ENCODE data around the gene MATN3.

MATN3 gene

DNA sequence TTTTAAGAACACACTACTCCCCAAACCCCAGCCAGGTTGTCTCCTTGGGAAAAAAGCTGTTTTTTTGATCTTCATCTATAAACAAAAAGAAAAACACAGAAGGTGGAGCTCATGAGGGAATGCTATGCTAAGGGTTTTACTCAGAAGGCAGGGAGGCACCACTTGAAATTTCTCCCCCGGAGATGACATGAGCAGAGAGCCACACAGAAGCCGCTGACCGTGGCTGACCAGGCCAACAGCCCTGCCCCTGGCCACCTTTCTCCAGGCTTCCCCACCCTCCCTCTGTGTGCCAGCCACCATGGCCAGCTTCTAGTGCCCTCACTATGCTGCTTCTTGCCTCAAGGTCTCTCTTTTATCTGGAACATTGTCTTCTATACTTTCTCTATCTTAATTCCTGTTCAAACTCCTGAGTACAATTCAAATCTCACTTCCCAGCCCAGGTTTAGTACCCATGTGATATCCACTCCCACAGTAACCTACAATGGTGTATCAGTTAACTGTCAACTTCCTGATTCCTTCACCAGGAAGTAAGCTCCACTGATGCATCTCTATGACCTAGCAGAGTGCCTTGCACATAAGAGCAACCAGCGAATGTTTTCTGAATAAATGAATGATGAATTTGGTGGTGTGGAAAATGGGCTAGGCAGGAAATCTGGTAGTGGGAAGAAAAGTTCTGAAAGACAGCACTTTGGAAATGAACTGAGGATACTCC is 23.6 kb upstream of the MATN3 start:
- no peak for DNase-seq

DNA sequence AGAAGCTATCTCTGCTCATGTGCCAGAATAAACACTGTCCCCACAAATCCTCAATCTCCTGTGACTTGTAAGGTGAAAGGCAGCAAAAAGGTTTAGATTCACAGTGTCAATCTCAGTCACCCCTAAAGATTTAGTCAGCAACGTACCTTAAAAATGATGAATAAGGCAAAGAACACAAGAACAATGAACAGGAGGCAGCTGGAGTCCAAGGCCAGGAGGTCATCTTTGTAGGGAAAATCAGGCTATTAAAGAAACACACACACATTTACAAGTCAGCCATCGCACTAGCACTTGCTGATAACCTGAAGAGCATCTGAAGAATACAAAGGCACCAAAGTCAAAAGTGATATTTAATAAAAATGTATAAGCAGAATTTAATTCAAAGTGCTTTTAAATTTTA is 22.4 kb upstream of the MATN3 start:
- DNase-seq, result no peak

DNA sequence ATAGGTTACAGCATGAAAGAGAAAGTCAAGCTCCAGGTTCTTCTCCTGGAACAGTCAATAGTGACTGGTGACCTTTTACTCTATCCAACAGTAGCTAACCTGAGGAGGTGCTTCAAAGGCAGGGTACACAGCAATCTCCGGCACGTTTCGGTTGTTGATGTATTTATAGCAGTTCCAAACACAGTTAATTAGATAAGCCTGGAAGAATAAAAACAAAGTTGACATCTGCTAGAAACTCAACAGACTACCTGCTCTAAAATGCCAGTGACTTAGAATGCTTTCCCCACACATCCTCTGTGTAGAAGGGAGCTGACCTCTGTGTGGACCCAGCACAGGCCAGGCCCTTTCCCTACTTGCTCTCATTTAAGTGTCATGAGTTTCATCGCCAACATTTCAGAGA is 21.8 kb upstream of the MATN3 start:
- no peak for DNase-seq

DNA sequence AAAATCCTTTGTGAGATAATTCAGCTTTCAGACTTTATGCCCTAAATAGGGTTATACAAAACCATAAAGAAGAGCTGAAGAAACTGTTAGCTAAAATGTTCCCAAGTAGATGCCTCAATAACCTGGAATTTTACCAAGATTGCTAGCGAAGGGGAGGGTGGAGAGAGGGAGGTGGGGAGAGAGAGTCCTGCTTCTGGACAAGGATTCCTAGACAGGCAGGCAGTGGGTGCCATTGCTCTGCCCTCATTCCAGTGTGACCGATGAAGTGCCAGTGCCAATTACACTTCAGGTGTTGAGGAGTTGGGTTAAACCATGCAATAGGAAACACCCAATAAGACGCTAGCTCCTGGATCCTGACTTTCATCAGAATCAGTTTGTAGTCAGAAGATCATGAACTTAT is 20.9 kb upstream of the MATN3 start:
- no peak for DNase-seq

DNA sequence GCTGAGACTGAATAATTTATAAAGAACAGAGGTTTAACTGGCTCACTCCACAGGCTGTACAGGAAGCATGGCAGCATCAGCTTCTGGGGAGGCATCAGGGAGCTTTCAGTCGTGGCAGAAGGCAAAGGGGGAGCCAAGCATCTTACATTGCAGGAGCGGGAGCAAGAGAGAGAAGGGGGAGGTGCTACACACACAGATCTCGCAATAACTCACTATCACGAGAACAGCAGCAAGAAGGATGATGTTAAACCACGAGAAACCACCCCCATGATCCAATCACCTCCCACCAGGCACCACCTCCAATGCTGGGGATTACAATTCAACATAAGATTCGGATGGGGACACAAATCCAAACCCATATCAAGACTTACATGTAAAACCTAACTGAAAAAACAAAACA is 17.8 kb upstream of the MATN3 start:
- DNase-seq, result no peak

DNA sequence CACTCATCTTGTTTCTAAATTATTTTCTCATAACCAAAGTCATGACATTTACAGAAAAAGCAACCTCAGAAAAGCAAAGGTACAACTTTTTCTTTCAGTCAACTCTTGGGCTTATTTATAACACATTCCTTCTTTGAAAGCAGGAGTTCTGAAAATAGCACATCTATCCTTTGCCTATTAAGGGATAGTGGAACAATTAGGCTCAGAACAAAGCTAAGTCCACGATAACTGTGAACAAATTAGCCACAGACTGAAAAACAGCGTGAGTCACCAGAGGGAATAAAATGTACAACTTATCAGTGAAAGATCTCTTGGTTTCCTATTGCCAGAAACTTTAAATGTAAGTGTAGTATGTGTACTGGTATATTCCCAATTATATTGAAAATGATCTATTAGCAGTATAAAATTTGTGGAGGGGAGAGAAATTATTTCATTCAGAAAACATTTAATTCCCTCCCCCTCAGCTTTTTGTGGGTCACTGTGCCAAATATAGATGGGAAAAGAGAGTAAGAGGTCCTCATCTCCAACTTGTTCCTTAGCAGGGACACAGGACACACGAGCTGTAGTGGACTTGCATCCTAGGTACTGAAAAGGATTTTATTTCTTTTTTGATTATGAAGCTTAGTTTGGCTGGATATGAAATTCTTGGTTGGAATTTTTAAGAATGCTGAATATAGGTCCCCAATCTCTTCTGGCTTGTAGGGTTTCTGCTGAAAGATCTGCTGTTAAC is 15.4 kb upstream of the MATN3 start:
- no peak for DNase-seq

DNA sequence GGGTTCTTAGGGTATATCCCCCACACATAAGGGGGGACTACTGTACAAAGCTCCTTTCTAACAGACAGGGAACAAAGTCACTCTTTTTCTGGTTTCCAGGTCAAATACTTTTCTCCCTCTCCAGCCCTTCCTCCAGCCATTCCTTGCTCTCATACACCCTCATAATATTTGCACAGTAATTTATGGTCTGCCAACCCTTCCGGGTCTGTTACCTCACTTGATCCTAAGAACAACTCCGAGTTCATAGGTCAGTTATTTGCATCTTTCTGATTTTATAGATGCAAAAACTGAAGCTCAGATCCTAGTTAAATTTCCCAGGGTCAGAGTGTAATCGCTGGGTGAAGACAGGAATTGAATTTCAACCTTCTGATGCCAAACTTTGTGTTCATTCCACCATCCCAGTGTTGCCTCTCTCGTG is 14.8 kb upstream of the MATN3 start:
- no peak for DNase-seq

DNA sequence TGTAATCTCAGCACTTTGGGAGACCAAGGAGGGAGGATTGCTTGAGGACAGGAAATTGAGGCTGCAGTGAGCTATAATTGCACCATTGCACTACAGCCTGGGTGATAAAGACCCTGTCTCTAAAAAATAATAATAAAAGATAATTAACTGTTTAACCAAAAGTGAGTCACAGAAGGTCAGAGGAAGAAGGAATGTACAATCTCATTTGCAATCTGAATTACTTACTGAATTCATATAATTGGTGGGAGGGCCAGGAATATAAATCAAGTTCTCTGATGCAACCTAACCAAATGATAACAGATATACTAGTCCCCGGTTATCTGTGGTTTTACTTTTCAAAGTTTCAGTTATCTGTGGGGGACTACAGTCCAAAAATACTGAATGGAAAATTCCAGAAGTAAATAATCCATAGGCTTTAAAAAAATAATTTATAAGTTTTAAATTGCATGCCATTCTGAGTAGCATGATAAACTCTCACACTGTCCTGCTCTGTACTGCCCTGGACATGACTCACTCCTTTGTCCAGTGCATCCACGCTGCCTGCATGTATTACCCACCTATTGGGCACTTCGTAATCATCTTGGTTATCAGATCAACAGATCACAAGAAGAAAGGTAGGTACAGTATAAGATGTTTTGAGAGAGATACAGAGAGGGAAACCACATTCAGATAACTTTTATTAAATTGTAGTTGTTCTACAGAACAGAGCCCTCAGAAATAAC is 12.8 kb upstream of the MATN3 start:
- DNase-seq, result no peak

DNA sequence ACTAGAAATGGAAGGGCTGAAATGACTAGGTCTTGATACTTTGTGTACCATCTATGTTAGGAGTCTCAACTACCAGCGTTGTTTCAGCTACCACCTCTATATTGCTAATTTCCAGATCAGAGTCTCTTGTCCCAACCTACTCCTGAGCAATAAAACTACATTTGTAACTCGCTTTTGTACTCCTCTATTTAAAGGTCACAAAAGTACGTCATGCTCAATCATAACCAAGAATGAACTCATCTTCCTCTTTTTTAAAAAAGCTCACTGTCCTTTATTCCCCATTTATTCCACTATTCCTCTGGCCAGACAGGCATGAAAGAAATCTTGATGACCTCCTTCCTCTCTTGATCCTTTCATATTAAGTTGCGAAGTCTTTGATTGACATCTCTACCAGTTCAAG is 11.2 kb upstream of the MATN3 start:
- DNase-seq, result no peak

DNA sequence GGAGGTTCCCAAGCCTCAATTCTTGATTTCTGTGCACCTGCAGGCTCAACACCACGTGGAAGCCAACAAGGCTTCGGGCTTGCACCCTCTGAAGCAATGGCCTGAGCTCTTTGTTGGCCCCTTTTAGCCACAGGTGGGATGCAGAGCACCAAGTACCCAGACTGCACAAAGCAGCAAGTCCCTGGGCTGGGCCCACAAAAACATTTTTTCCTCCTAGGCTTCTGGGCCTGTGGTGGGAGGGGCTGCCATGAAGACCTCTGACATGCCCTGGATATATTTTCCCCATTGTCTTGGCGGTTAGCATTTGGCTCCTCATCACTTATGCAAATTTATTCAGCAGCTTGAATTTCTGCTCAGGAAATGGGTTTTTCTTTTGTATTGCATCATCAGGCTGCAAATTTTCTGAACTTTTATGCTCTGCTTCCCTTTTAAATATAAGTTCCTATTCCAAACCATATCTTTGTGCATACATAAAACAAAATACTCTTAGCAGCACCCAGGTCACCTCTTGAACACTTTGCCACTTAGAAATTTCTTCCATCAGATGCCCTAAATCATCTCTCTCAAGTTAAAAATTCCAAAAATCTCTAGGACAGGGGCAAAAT is 9.0 kb upstream of the MATN3 start:
- DNase-seq, result no peak

DNA sequence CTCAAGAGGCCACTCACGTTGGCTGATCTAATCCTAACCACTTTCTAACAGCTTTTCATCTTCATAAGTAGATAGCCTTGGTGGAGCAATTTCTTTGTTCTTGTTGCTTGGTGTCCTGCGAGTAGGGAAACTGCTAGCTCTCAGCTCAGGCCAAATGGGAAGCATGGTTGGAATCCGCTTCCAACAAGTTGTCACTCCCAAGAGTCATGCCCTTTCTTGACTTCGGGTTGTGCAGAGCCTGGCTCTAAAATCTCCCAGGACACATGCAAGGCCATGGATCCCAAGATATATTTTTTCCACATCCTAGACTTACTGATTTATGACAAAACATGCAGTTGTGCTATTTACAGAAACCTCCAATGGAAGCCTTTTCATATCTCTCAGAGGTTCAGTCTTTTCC is 7.3 kb upstream of the MATN3 start:
- no peak for DNase-seq

DNA sequence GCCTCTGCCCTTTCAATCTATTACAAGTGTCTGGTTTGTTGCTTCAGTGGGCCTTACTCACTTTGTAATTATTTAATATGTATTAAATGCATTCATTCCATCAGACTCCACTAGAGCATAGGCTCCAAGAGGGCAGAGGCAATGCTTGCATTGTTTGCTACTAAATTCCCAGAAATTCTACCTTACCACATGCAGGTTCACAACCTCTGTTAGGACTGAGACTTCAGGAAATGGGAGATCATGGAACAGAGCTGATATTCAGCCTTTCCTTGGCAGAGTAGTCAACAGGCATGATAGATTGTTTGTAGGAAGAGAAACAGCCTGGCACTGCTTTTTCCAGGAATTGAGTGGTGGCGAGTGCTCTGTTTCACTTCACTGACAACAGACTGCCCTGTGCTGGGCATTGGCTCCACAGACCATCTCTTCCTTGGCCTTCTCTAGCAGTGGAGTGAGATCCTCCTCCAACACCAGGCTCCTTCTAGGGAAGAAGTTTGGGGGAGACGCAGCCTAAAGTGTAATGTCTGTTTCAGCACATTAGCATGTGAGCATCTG is 6.2 kb upstream of the MATN3 start:
- no peak for DNase-seq

DNA sequence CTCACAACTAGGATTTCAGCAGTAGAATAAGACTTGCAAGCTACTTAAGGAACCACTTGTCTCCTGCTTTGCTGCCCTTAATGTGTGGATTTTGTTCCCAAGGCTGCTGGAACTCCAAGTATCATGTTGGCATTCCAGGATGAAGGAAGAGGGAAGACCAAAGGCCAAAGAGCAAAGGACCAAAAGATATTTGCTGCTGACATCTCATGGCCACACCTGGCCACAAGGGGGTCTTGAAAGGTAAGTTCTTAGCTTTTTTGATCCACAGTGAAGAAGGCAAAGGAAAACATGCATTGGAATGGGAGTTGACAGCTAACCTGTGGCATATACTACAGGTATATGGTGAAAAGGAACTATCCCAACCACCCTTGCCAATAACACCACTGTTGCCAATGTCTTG is 3.9 kb upstream of the MATN3 start:
- no peak for DNase-seq

DNA sequence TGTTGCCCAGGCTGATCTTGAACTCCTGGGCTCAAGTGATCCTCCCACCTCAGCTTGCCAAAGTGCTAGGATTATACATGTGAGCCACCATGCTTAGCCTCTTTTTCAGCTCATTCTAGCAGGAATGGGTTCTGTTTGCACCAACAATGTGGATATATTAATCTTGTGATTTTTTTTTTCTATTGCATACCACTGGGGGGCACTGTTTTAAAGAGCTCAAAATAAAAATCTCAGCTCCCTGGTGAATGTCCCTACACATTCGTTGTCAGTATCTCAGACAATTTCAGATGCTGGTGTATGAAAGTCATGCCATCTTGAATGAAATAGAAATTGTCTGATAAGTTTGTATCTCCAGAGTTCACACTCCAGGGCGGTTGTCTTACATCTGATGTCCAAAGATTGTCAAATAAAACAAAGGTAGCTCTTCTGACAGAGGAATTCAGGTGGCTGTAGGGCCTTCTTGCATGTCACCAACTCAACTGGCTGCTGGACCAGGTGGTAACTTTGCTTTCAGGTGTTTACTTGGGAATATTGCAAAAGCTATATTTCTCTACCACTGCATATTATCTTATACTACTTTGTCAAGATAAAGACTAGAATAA is 3.1 kb upstream of the MATN3 start:
- DNase-seq, result peak; percentile 77

DNA sequence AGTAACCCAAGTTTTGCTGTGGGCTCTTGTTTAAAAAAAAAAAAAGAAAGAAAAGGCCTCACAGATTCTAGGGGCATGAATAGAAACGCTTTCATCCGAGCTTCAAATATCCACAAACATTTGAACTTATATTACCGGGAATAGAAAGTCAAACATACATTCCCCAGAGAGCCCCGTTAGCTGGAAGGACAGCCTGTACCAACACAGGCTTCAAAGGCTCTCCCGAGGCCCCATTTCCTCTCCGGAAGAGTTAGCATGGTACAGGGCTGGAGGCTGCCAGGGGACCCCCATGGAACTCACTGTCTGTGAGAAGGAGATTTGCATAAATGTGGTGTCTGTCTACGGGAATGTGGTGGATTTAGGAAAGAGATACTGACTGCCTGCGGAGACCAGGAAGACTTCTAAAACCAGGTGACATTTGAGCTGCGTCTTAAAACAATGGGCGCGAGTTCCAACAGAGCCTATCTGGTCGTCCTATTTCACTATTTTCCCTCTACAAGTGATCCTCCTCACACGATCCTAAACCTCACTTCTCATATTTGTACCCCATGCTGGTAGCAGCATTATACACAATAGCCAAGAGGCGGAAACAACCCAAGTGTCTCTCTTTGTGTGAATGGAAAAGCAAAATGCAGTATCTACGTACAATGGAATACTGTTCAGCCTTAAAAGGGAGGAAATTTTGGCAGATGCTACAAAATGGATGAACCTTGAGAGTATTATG is 820 bp upstream of the MATN3 start:
- no peak for DNase-seq

DNA sequence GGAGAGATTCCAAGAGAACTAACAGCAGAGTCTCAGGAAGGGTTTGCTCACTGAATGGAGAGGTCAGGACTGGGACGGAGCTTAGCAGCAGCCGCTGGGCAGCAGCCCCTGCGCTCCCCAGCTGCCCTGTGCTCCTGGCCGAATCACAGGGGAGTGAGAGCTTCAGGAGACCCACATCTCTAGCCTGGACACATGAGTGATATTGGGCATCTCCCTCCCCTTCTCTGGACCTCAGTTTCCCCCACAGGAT is 511 bp downstream of the MATN3 start:
- DNase-seq, result no peak

DNA sequence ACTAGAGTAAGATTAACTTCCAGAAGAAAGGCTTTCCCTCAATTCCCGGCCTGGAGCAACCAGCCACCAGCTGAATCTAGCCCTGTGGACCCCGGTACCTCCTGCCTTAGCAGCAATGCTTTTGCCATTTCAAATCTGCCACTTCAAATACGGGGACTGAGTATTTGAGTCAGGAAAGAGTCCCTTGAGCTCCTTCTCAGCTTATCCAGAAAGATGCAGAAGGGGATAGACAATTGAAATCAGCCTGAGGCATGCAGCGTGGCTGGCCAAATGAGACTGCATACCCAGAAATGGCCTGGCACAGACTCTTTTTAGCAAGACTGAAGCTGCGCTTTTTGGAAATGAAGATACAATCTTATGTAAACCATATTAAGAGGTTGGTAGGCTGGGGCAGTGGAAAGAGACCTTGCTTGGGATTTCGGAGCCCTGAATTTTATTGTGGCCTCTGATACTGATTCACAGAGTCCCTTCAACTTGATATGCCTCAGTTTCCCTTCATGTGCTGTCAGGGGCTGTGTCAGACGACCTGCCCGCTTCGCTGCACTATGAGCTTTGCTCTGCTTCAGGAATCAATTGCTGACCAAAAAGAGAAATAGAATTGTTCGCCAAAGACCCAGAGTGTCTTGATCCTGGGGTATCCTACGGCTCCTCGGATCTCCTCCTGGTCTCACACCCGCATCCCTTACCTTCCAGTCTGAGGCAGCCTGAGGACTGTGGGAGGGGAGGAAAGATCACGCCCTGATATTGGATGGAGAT is 1.0 kb downstream of the MATN3 start:
- no peak for DNase-seq

DNA sequence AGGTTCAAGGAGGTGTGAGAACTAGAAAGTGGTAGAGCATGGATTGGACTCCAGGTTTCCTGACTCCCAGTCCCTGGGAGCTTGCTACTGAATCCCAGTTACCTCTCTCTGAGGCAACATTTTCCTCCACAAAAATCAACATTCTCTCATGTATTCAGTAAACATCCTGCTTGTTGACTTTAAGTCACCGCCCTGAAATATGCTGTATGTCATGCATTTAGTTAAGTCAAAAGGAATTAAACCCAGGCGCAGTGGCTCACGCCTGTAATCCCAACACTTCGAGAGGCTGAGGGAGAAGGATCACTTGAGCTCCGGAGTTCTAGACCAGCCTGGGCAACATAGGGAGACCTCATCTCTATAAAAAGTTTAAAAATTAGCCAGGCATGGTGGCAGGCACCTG is 3.8 kb downstream of the MATN3 start:
- DNase-seq, result no peak

DNA sequence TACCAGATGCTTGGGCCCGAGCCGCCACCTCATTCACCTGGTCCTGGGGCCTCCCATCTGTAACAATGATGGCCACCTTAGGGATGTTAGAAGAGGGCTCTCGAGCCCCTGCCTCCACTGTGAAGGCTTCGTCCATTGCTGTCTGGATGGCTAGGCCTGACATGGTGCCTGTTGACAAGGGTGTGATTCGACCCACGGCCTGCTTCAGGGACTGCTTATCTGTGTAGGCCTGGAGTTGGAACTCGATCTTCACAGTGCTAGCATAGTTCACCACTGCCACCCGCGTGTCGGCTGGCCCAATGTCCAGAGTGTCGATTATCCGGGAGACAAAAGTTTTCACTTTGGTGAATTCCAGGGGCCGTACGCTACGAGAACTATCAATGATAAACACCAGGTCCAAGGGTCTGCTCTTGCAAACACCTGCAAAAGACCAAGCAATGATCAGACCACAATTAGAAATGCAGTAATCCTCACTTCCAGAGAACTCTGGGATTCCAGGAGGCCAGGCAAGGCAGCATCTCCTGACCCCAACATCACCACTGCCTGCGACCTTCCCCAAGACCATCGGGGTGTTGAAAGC is 6.5 kb downstream of the MATN3 start:
- DNase-seq, result no peak

DNA sequence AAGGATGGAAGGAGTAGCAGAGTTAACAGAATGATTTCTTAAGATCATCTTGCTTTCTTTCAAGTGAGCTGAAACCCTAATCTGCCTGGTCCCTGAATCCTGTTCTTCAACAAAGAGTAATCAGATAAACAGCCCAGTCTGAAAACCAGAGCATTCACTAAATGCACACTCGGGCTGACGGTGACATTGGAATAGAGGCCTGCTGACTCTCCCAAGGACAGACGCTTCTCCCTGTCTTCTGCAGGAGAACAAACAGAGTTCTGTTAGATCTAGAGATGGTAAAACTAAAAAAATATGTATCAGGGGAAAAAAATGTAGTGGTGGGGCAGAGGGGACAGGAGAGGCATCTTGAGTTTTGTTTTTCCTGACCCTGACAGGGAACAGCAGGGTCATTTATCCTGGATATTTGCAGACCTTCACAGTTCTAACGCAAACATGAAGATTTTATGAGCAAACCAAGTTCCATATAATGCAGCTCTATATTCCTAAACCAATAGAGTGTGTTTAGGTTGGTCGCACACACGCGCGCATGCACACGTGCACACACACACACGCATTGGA is 7.3 kb downstream of the MATN3 start:
- DNase-seq, result no peak

DNA sequence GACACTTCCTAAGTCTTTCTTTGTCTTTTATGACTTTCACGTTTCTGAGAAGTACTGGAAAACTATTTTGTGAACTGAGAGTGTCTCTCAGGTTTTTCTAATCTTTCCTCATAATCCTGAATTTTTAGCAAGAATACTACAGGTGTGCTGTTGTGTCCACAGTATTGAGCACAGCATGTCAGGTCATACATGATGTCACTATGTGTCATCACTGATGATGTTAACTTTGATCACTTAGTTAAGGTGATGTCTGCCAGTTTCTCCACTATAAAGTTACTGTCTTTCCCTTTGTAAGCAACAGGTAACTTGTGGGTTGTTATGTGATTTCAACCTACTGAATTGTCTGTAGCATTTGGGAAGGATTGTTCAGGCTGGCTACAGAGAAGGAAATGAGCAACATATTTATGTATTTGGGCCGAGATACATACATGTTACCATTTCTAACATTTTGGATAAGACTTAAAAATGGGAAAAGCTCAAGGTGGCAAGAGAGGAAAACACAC is 11.1 kb downstream of the MATN3 start:
- DNase-seq, result no peak
